GM19043 (cell line): ENCODE data around the gene GRID1.

Experiments
- ATAC-seq: cut with Tn5 transposase; IDR thresholded peaks from one replicate; pipeline ENCODE4 v1.9.1; 2021; ENCODE audit warnings: low read depth; ENCODE audit not compliant: unreplicated experiment

Gene GRID1

GRCh38 chr10:86316990-86317389 lies 49.6 kb downstream of the GRID1 start:
- ATAC-seq: no peak

- ATAC-seq: no peak
Observed at GRCh38 chr10:86316274-86316835, 50.2 kb downstream of the GRID1 start.

GRCh38 chr10:86315549-86315942 lies 51.0 kb downstream of the GRID1 start:
- no peak for ATAC-seq

GRCh38 chr10:86314616-86315548 lies 51.7 kb downstream of the GRID1 start:
- no peak for ATAC-seq

- no peak for ATAC-seq
Observed at GRCh38 chr10:86313621-86314041, 53.0 kb downstream of the GRID1 start.

- ATAC-seq: no peak
Observed at GRCh38 chr10:86312701-86313270, 53.8 kb downstream of the GRID1 start.

- no peak for ATAC-seq
Observed at GRCh38 chr10:86311906-86312305, 54.7 kb downstream of the GRID1 start.

- ATAC-seq: no peak
Observed at GRCh38 chr10:86311190-86311589, 55.4 kb downstream of the GRID1 start.

GRCh38 chr10:86310702-86311101 lies 55.9 kb downstream of the GRID1 start:
- ATAC-seq: no peak

- ATAC-seq: no peak
Observed at GRCh38 chr10:86310291-86310690, 56.3 kb downstream of the GRID1 start.

- ATAC-seq: no peak
Observed at GRCh38 chr10:86308056-86308455, 58.5 kb downstream of the GRID1 start.

GRCh38 chr10:86306628-86307278 lies 59.8 kb downstream of the GRID1 start:
- ATAC-seq: no peak

GRCh38 chr10:86305521-86305920 lies 61.1 kb downstream of the GRID1 start:
- ATAC-seq: no peak

- no peak for ATAC-seq
Observed at GRCh38 chr10:86304436-86304835, 62.2 kb downstream of the GRID1 start.

GRCh38 chr10:86303626-86304025 lies 63.0 kb downstream of the GRID1 start:
- ATAC-seq: no peak

GRCh38 chr10:86301971-86302370 lies 64.6 kb downstream of the GRID1 start:
- ATAC-seq: no peak

GRCh38 chr10:86300931-86301830 lies 65.4 kb downstream of the GRID1 start:
- no peak for ATAC-seq

GRCh38 chr10:86300399-86300925 lies 66.1 kb downstream of the GRID1 start:
- ATAC-seq: no peak

- no peak for ATAC-seq
Observed at GRCh38 chr10:86299562-86299961, 67.0 kb downstream of the GRID1 start.

GRCh38 chr10:86298501-86299001 lies 68.0 kb downstream of the GRID1 start:
- no peak for ATAC-seq
